Measurements from ENCODE around the gene TANGO6.

Gene TANGO6

DNA sequence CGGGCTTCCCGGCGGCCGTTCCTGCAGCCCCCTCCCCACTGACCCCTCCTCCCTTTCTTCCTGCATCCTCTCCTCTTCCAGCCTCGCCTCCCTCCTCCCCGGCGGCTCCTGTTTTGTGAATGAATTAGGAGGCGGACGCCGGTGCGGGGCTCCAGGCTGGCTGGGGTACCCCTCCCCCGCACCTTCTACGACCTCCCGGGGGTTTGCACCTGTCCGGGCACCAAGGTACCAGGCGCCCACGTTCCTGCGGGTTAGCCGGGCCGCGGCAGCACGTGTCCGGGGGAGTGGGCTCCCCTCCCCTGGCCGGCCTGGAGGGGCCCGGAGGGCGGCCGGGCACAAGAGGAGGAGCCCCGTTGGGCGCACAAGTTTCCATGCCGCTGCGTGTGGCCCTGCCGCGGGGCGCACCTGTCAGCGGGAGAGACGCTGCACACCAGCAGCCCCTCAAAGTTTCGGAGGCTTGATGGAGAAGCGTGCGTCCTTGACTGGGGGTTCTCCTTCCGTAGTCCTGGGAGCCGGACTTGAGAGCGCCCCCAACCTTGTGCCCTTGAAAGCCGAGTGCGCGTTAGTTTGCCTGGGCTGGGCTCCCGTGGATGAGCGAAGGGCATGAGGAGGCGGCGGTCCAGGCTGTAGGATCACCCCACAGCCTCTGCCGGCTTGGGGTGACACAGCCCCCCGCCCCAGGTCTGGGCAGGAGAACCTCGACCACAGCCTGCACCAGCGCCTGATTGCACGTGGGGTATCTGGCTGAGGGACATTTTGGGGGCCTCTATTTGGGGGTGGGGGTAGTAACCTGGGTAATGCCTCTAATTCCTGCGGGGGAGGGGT is 263.4 kb downstream of the TANGO6 start:
- DNase-seq = peak in 1 of 3 donors; percentile 13

DNA sequence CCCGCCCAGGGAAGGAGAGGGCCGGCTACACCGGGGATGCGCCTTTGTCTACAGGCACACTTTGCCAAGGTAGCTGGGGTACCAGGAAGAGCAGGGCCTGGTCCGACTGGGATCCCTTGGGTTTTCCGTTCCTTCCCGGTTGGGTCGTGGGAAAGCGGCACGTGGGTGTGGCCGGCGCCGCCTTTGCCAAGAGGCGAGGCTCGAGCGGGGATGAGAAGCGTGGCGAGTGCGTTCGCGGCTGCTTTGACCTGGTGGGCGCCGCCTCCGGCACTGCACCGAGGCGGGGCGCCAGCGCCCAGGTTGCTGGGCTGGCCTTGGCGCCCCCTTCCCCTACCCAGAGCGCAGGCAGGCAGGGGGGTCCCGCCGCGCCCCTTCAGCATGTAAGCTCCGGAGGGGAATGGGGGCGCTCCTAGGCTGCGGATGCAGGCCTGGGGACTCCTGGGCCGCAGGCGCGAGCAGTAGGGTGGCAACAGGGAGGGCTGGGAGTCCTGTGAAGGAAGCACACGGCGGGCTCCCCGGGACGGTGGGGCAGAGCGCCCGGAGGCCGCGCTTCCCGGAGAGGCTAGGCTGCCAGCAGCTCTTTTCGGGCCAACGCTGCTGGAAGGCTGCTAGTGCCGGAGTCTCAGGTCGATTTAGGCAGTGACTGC is 264.1 kb downstream of the TANGO6 start:
- DNase-seq = peak in 1 of 3 donors; percentile 21

DNA sequence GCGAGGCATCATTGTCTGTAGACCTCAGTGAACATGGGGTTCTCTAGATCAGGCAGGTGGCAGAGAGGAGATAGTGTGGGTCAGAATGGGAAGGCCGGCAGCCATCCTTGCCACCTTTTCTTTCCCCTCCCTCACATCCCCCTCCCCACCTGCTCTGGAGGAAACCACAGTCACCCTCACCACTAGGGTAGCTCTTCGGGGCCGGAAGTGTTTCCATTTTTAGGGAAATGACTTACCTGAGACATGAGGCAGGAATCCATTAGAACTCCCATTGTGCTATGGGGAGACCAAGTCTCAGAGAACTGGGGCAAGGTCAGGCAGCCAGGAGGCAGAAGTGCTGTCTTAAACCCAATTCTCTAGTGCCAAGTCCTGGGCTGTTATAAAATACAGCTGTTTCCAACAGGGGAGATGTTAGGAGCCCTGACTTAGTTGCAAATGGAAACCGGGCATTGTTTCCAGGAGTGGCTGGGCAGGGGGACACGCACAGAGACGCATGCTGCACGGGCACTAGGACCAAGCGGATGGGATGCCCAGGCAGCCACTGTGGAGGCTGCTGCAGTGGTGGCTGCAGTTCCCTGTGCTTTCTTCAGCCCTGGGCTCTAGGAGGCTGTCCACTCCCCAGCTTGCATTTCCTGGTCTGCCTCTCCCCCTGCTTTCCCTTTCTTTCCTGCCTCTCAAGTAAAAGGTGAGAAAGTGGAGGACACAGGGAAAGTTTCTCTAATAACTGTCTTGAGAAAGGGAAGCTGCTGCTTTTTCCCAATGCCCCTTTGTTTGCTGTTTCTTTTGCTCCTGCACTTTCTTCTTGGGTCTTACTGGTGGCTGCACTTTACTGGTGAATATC is 265.0 kb downstream of the TANGO6 start:
- DNase-seq = no peak

DNA sequence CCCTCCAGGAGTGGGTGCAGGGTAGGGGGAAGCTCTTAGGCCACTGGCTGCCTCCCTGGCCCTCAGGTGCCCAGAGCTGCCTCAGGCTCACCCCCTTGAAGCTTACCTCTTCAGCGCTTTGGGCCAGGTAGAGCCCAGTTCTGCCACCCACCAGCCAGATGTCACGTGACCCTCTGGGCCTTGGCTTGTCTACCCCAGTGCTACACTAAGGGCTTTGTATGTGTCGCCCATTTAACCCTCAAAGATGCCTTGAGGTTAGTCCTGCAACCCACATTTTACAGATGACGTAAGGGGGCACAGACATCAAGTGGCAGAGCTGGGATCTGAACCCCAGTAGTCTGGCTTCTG is 265.5 kb downstream of the TANGO6 start:
- DNase-seq = no peak

DNA sequence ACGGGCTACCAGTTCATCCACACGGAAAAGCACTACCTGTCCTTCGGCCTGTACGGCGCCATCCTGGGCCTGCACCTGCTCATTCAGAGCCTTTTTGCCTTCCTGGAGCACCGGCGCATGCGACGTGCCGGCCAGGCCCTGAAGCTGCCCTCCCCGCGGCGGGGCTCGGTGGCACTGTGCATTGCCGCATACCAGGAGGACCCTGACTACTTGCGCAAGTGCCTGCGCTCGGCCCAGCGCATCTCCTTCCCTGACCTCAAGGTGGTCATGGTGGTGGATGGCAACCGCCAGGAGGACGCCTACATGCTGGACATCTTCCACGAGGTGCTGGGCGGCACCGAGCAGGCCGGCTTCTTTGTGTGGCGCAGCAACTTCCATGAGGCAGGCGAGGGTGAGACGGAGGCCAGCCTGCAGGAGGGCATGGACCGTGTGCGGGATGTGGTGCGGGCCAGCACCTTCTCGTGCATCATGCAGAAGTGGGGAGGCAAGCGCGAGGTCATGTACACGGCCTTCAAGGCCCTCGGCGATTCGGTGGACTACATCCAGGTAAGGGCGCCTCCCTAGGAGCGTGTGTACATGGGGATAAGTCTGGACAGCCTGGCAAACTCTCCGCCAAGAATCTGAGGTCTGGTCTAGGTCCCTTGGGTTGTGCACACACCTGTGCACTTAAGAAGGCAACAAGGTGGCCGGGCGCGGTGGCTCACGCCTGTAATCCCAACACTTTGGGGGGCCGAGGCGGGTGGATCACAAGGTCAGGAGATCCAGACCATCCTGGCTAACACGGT is 266.3 kb downstream of the TANGO6 start:
- DNase-seq = no peak

DNA sequence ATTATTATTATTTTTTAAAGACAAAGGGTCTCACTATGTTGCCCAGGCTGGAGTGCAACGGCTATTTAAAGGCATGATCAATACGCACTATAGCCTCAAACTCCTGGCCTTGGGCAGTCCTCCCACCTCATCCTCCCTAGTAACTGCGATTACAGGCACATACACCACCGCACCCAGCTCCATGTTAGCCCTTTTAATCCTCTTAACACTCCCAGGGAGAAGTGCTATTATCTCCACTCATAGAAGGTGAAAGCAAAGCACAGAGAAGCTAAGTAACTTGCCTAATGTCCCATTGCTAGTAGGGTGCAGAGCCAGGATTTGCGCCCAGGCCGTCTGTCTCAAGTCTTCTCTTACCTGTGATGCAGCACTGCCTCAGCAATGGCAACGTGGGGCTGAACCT is 267.1 kb downstream of the TANGO6 start:
- no peak for DNase-seq

DNA sequence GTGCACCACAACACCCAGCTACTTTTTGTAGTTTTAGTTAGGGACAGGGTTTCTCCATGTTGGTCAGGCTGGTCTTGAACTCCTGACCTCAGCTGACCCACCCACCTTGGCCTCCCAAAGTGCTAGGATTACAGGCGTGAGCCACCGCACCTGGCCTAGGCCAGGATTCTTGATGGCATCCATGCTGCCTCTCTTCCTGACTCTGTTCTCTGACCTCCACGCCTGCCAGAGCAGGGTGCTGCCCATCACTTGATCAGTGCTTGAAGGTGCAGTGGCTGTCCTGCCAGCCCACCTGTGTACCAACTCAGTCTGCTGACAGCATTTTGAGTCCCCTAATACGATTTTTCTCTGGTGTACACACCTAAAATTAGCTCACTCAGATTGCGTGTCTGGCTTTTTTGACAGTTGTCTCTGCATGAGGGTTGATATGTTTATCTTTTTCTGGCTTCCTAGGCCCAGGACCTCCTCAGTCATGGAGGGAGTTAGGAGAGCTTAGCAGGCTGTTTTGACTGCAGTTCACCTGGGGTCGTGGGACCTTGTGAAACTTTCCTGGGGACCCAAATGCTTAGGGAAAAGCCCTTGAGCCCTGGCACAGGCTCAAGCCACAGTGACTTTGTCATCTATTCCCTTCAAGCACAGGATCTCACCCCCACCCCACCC is 268.0 kb downstream of the TANGO6 start:
- no peak for DNase-seq

DNA sequence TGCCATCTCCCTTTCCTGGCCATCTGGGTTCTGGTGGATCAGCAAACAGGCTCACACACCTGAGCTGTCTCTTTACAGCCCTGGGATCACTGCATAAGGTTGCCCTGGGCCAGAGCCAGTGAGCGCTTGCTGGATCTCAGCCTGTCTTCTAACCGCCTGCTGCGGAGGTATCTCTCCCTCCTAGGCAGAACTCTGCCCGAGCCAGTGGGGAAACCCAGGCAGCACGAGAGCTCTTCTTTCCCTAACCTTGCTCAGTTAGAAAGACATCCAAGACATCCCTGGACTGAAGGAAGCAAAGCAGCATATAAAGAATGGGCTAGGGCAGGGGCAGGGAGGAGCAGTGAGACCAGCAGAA is 268.5 kb downstream of the TANGO6 start:
- no peak for DNase-seq

DNA sequence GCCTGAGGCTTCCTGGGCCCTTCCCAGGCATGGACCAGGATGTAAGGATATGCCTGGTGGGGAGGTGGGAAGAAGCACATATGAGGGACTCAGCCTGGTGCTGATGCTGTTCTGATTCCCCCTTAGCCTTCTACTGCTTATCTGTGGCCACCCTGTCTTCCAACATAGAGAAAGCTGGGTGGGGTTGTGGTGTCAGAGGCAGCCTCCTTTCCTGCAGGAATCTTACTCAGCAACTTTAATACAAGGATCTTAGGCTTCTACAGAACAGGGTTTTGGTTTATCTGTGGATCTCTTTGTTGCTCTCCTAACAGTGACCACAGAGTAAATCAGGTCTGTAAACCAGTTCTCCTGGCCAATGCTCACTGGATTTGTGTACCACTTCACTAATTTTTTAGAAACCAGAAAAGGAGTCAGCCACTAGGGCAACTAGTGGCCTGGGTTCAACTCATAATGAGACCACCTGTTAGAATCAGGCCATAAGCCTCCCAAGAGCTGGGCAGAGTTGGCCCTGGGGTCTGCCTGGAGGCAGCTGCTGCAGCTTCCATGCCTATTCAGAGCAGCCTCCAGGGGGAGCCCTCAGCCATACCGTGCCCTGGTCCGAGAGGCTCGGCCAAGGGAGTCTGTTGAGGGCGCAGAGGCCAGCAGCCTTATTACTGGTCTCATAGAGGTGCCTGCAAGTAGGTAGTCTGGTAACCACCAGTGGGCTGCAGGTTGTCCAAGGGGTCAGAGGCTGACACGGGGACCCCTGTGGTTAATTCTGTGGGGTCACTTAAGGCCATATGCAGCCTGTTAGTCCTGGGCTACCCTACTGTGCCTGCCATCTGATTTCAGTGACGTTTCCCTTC is 269.2 kb downstream of the TANGO6 start:
- DNase-seq = peak; percentile 51 to 80 (median 62)

DNA sequence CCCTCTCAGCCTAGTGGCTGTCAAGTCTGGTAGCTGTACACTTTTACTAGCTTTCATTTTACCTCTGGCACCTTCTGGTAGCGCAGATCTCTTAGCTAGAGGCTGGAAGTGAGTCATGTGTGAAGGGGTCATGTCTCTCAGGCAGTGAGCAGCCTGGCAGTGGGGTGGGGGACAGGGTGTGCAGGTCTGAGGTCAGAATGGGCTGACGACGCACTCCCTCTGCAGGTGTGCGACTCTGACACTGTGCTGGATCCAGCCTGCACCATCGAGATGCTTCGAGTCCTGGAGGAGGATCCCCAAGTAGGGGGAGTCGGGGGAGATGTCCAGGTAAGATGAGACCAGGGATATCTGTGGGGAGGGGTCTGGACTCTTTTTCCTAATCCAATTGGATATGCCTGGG is 269.9 kb downstream of the TANGO6 start:
- DNase-seq = no peak

DNA sequence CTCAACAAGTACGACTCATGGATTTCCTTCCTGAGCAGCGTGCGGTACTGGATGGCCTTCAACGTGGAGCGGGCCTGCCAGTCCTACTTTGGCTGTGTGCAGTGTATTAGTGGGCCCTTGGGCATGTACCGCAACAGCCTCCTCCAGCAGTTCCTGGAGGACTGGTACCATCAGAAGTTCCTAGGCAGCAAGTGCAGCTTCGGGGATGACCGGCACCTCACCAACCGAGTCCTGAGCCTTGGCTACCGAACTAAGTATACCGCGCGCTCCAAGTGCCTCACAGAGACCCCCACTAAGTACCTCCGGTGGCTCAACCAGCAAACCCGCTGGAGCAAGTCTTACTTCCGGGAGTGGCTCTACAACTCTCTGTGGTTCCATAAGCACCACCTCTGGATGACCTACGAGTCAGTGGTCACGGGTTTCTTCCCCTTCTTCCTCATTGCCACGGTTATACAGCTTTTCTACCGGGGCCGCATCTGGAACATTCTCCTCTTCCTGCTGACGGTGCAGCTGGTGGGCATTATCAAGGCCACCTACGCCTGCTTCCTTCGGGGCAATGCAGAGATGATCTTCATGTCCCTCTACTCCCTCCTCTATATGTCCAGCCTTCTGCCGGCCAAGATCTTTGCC is 271.1 kb downstream of the TANGO6 start:
- no peak for DNase-seq

DNA sequence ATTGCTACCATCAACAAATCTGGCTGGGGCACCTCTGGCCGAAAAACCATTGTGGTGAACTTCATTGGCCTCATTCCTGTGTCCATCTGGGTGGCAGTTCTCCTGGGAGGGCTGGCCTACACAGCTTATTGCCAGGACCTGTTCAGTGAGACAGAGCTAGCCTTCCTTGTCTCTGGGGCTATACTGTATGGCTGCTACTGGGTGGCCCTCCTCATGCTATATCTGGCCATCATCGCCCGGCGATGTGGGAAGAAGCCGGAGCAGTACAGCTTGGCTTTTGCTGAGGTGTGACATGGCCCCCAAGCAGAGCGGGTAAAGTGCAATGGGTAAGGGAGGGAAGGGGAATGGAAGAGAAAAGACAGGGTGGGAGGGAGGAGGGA is 271.6 kb downstream of the TANGO6 start:
- no peak for DNase-seq

DNA sequence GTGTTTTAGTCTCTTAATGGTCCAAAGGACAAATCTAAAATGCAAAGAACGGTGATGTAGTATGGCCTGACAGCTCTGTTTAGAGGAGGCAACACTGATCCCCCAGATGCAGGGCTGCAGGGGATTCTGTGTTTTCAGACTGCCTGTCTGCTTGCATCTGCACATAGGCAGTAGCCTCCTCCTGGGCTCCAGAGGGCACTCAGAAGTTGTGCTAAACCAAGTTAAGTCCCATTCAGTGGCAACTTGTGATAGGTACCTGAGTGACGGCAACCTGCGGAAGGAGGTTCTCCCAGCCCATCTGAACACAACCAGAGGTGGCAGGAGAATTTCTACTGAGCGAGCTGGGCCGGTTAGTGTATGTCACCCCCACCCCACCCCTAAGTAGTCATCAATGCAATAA is 272.0 kb downstream of the TANGO6 start:
- DNase-seq = no peak

DNA sequence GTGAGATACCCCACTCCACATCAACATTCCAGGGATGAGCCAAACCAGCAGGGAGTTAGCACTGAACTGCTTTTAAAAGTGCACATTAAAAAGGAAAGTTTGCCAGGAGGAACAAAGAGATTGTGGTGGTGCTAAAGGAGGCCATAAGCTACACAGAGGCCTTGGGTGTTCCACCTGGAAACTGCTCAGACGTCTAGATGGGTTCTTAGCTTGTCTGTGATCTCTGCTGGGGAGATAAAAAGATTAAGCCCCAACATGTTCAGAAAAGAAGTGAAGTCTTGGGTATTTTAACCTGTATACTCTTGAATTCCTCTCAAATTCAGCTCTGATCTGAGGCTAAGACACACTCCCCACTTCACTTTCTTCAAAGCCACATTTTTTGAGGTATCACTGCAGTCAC is 272.5 kb downstream of the TANGO6 start:
- DNase-seq = no peak

DNA sequence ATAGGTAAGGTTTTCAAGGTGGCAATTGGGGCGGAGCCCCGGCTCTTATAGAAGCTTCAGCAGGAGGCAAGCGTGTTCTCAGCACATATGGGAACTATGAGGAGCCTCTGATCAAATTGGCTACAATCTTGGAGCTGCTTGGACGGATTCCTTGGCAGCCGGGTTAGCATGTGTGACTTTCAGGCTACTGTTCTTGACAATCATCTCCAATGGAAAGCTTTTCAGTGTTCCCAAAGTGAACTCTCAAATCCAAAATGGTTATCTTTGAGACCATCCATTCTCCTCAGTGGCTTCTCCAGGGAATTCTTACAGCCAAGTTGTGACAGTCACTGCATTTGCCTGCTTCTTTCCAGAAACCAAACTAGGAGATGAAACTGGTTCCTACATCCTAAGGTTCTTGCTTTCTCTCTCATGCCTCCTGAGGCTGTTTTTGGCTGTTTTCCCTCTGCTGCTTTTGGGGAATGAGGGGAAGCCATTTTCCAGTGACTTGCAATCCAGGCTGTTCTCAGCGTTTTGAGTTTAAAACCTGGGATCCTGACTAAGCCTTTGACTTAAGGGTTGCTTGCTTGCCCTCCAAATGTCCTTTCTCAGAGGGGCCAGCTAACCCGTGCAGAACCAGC is 273.0 kb downstream of the TANGO6 start:
- no peak for DNase-seq

DNA sequence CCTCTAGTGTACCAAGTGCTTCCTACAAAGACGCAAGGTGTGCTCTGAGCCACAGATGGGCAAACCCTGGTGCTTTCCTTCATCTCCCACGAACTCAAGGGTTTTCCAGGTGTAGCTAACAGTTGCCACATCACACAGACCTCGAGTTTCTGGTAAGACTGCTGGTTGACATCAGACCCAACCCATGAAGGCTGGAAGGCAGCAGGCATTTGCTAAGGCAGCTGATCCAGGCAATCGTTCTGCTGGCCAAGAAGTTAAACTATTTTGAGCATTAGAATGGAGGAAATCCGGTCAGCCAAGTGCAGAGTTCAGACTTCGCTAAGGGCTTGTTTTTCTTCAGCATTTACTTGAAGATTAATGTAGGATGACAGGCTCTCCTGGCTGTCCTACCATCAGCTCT is 273.6 kb downstream of the TANGO6 start:
- DNase-seq = no peak

DNA sequence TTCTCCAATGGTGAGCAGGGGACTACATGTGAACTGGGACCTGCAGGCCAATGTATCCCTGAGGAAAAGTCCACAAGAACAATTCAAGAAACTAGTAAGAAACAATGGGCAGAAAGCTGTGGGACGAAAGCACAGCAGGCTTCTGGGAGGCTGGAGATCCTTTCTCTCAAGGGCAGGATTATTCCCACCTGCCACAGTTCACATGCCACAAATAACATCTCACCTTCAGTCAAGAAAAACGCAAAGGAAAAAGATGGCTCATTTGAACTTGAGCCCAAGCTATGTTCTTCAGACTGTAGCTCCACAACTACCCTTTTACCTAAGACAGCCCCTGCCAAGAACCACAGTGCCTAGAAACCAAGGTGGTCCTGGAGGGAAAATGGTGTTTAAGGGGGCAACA is 275.1 kb downstream of the TANGO6 start:
- DNase-seq = no peak

DNA sequence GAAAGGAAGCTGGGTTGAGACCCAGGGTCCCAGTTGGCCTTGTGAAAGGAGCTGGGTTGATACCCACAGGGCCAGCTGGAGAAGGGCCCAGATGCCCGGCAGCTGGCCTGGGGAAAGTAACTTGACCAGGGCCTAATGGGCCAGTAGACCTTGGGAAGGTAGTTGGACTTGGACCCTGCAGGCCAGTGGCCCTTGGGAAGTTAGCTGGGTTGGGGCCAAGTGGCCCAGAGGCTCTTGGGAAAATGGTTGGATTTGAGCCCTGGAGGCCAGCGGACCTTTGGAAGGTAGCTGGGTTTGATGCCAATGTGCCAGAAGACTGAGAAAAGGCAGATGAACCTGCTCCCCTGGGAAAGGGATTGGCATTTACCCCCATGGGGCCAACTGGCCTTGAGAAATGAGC is 275.7 kb downstream of the TANGO6 start:
- no peak for DNase-seq

DNA sequence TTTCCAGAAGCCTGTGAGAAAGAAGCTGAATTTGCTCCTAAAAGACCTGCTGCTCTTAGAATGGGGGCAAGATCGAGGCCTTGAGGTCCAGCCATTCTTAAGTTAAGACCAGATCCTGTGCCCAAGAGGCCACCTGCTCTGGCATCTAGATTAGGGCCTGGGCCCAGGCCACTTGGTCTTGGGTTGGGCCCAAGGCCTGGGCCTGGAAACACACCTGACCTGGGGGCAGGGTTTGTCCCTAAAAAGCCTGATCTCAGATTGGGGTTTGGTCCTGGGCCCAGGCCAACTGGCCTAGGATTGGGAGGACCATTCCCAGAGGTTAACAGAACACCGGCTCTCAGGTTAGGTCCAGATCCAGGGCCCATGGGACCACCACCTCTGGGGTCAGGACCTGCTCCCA is 276.2 kb downstream of the TANGO6 start:
- no peak for DNase-seq

DNA sequence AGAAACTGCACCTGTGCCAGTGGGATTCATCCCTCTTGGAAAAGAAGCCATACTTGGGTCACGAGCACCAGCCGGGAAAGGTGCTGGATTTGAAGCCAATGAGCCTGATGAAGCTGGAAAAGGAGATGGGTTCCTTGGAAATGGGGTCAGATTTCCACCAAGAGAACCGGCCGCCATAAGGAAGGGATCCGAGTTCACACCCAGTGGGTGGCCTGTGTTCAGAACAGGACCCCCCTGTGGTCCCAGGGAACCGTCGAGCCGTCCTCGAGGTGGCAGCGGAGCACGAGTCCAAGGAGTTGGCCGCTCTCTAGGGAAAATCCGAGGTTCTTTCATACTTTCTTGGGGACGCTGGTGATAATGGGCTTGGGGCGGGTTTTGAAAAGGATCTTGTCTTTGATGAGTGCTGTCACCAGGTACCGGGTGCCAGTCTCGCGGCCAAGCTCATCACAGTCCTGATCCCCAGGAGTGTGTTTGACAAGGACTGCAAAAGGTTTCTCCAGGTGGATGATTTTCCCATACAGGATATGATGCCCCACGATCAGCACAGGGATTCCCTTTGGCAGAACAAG is 276.8 kb downstream of the TANGO6 start:
- no peak for DNase-seq

Measured in suppressor macrophage treated with lipopolysaccharide for 1 hour (primary cell).